ENCODE results near the gene RFX1.
"Not testable (repeated sequence)": the region's sequence is repeated elsewhere in the genome, so short reads cannot be mapped to it uniquely, and the experiment has no call there.

The RFX1 gene

GRCh38 chr19:14048443-14049153, 42.5 kb upstream of the RFX1 start:
- FAIRE-seq (peak; percentile 70), DNase-seq (ENCODE audit: insufficient read length, low spot score) (peak; percentile 71)
- TF ChIP-seq SPI1 (IDR thresholded peaks at IDR 0.05; ENCODE audit: low read depth, low read length), result no peak
- TF ChIP-seq PAX5 (IDR thresholded peaks at IDR 0.05; ENCODE audit: insufficient read depth, low read length, severe bottlenecking), result no peak
- no peak for TF ChIP-seq POU2F2 (IDR thresholded peaks at IDR 0.05; ENCODE audit: low read depth, low read length)
- TF ChIP-seq POLR2AphosphoS5 (IDR thresholded peaks at IDR 0.05; ENCODE audit: low read depth, low read length), result no peak
- TF ChIP-seq TAF1 (IDR thresholded peaks at IDR 0.05; ENCODE audit: low read depth, low read length), result no peak
- TF ChIP-seq POLR2A (IDR thresholded peaks at IDR 0.05; ENCODE audit: low read depth, low read length), result no peak

- not testable (repeated sequence) for FAIRE-seq; DNase-seq (ENCODE audit: insufficient read length, low spot score)
Measured at GRCh38 chr19:14047866-14048265, 41.7 kb upstream of the RFX1 start.

- TF ChIP-seq TAF1 (IDR thresholded peaks at IDR 0.05; ENCODE audit: low read depth, low read length), result 0 out of 2 replicates have a peak, but pooled peaks have one; percentile 16
- peak; percentile 34; the same call in 1 of the 2 replicates for TF ChIP-seq POU2F2 (IDR thresholded peaks at IDR 0.05; ENCODE audit: low read depth, low read length)
- FAIRE-seq, result peak; percentile 87
- not testable (repeated sequence) for DNase-seq (ENCODE audit: insufficient read length, low spot score)
Measured at GRCh38 chr19:14042659-14043608, 36.8 kb upstream of the RFX1 start.

- no peak for TF ChIP-seq PAX5 (IDR thresholded peaks at IDR 0.05; ENCODE audit: insufficient read depth, low read length, severe bottlenecking)
- TF ChIP-seq TAF1 (IDR thresholded peaks at IDR 0.05; ENCODE audit: low read depth, low read length), result no peak
- TF ChIP-seq POLR2A (IDR thresholded peaks at IDR 0.05; ENCODE audit: low read depth, low read length), result no peak
- TF ChIP-seq SPI1 (IDR thresholded peaks at IDR 0.05; ENCODE audit: low read depth, low read length), result no peak
- no peak for TF ChIP-seq POLR2AphosphoS5 (IDR thresholded peaks at IDR 0.05; ENCODE audit: low read depth, low read length)
- no peak for TF ChIP-seq POU2F2 (IDR thresholded peaks at IDR 0.05; ENCODE audit: low read depth, low read length)
- peak; percentile 23 for FAIRE-seq
- DNase-seq (ENCODE audit: insufficient read length, low spot score), result no peak
Measured at GRCh38 chr19:14039181-14039580, 33.1 kb upstream of the RFX1 start.

- TF ChIP-seq TAF1 (IDR thresholded peaks at IDR 0.05; ENCODE audit: low read depth, low read length) (no peak), SPI1 (IDR thresholded peaks at IDR 0.05; ENCODE audit: low read depth, low read length) (no peak), POLR2AphosphoS5 (IDR thresholded peaks at IDR 0.05; ENCODE audit: low read depth, low read length) (no peak), POU2F2 (IDR thresholded peaks at IDR 0.05; ENCODE audit: low read depth, low read length) (no peak), POLR2A (IDR thresholded peaks at IDR 0.05; ENCODE audit: low read depth, low read length) (no peak), PAX5 (IDR thresholded peaks at IDR 0.05; ENCODE audit: insufficient read depth, low read length, severe bottlenecking) (no peak)
- FAIRE-seq (no peak), DNase-seq (ENCODE audit: insufficient read length, low spot score) (no peak)
Measured at GRCh38 chr19:14035706-14036105, 29.6 kb upstream of the RFX1 start.

- not testable (repeated sequence) for DNase-seq (ENCODE audit: insufficient read length, low spot score); FAIRE-seq
Measured at GRCh38 chr19:14035159-14035558, 29.0 kb upstream of the RFX1 start.

GRCh38 chr19:14033946-14034345, 27.8 kb upstream of the RFX1 start:
- FAIRE-seq, result no peak
- no peak for TF ChIP-seq SPI1 (IDR thresholded peaks at IDR 0.05; ENCODE audit: low read depth, low read length)
- no peak for TF ChIP-seq POLR2AphosphoS5 (IDR thresholded peaks at IDR 0.05; ENCODE audit: low read depth, low read length)
- TF ChIP-seq PAX5 (IDR thresholded peaks at IDR 0.05; ENCODE audit: insufficient read depth, low read length, severe bottlenecking), result no peak
- TF ChIP-seq POLR2A (IDR thresholded peaks at IDR 0.05; ENCODE audit: low read depth, low read length), result no peak
- no peak for TF ChIP-seq POU2F2 (IDR thresholded peaks at IDR 0.05; ENCODE audit: low read depth, low read length)
- TF ChIP-seq TAF1 (IDR thresholded peaks at IDR 0.05; ENCODE audit: low read depth, low read length), result no peak
- no peak for DNase-seq (ENCODE audit: insufficient read length, low spot score)

- TF ChIP-seq TAF1 (IDR thresholded peaks at IDR 0.05; ENCODE audit: low read depth, low read length), result no peak; the same call in 1 of the 2 replicates
- no peak for TF ChIP-seq PAX5 (IDR thresholded peaks at IDR 0.05; ENCODE audit: insufficient read depth, low read length, severe bottlenecking)
- TF ChIP-seq SPI1 (IDR thresholded peaks at IDR 0.05; ENCODE audit: low read depth, low read length), result 0 out of 2 replicates have a peak, but pooled peaks have one; percentile 12
- TF ChIP-seq POLR2AphosphoS5 (IDR thresholded peaks at IDR 0.05; ENCODE audit: low read depth, low read length), result 0 out of 2 replicates have a peak, but pooled peaks have one; percentile 35
- TF ChIP-seq POU2F2 (IDR thresholded peaks at IDR 0.05; ENCODE audit: low read depth, low read length), result 0 out of 2 replicates have a peak, but pooled peaks have one; percentile 45
- TF ChIP-seq POLR2A (IDR thresholded peaks at IDR 0.05; ENCODE audit: low read depth, low read length), result peak; percentile 54
- DNase-seq (ENCODE audit: insufficient read length, low spot score) (peak; percentile 77), FAIRE-seq (peak; percentile 82)
Measured at GRCh38 chr19:14031719-14032480, 25.8 kb upstream of the RFX1 start, which contains the start of gene IL27RA. Gene IL27RA (plus strand): TSS chr19:14031762. CDS start chr19:14031873, 111 bp downstream.

GRCh38 chr19:14030997-14031718, 25.0 kb upstream of the RFX1 start:
- no peak for TF ChIP-seq TAF1 (IDR thresholded peaks at IDR 0.05; ENCODE audit: low read depth, low read length)
- TF ChIP-seq POU2F2 (IDR thresholded peaks at IDR 0.05; ENCODE audit: low read depth, low read length), result no peak
- TF ChIP-seq PAX5 (IDR thresholded peaks at IDR 0.05; ENCODE audit: insufficient read depth, low read length, severe bottlenecking), result no peak
- no peak for TF ChIP-seq SPI1 (IDR thresholded peaks at IDR 0.05; ENCODE audit: low read depth, low read length)
- no peak for TF ChIP-seq POLR2AphosphoS5 (IDR thresholded peaks at IDR 0.05; ENCODE audit: low read depth, low read length)
- TF ChIP-seq POLR2A (IDR thresholded peaks at IDR 0.05; ENCODE audit: low read depth, low read length), result no peak
- no peak for DNase-seq (ENCODE audit: insufficient read length, low spot score)
- no peak for FAIRE-seq
